Neural cell (in vitro differentiated cells): ENCODE measurements around the gene TBPL1.

Experiments
- CTCF ChIP-seq: fragments of 450-650 bp; IDR thresholded peaks from 2 replicates; pipeline ENCODE4 v1.5.1; 2014; ENCODE audit warnings: antibody characterized with exemption, mild to moderate bottlenecking, moderate library complexity; ENCODE audit not compliant: poor library complexity, severe bottlenecking
- EZH2 ChIP-seq: fragments of 200-600, 300-800 bp; shearing (Covaris generic), sonication (generic); IDR thresholded peaks from 2 replicates; pipeline ENCODE4 v1.6.1; 2014; ENCODE audit warnings: antibody characterized with exemption, low read length, borderline replicate concordance, mild to moderate bottlenecking; ENCODE audit not compliant: insufficient read depth, poor library complexity, severe bottlenecking

GRCh38 chr6:134021396-134022122, 68.5 kb downstream of the TBPL1 start:
- no peak for TF ChIP-seq EZH2
- no peak for TF ChIP-seq CTCF
